Panc1 (cell line): Measurements from ENCODE around the gene MRPL11. TPM values are rescaled to one million over a fixed set of nuclear protein-coding genes. Genes with fewer than 3 reads are reported as not detected.
"Not testable (repeated sequence)": the region's sequence is repeated elsewhere in the genome, so short reads cannot be mapped to it uniquely, and the experiment has no call there.

ENCODE experiments used
- ATAC-seq: fragments of 200-7000 bp; cut with Tn5 transposase; 2 replicates; pipeline ENCODE4 v1.9.1; 2020; ENCODE audit warnings: mild to moderate bottlenecking, moderate library complexity
- BruUV-seq: library from RNA; stranded (reverse); fragments of 400-500 nt; replicated peaks from 2 replicates; lab custom pipeline; 2021; lab: Mats Ljungman, UMichigan
- CTCF ChIA-PET: fragments of 300-600 bp; sonication (Branson Sonifier 250); formaldehyde crosslinking; loops from one replicate; lab custom pipeline; 2022; ENCODE audit warnings: antibody characterized with exemption; lab: Charles Lee
- POLR2A ChIA-PET: fragments of 300-600 bp; sonication (Branson Sonifier 250); formaldehyde crosslinking; loops from one replicate; lab custom pipeline; 2022; ENCODE audit warnings: antibody characterized with exemption; lab: Charles Lee
- DNase-seq: peaks from one replicate; pipeline ENCODE4 v3.0.0-alpha.2; 2010; ENCODE audit warnings: low read depth, low spot score
- H3K27ac ChIP-seq: 2 replicates; pipeline ENCODE4 v1.5.1; 2011; ENCODE audit warnings: mild to moderate bottlenecking, low read length, inconsistent platforms
- H3K27me3 ChIP-seq: fragments of 200-500 bp; sonication (Bioruptor generic); 2 replicates; pipeline ENCODE4 v1.6.0; 2014; ENCODE audit warnings: low read length, inconsistent platforms; ENCODE audit not compliant: control insufficient read depth, insufficient read depth
- H3K36me3 ChIP-seq: fragments of 200-500 bp; sonication (Bioruptor generic); 2 replicates; pipeline ENCODE4 v1.5.1; 2014; ENCODE audit warnings: inconsistent platforms, mild to moderate bottlenecking, low read length, moderate library complexity; ENCODE audit not compliant: control insufficient read depth, insufficient read depth
- H3K4me1 ChIP-seq: 2 replicates; pipeline ENCODE4 v1.5.1; 2011; ENCODE audit warnings: inconsistent platforms, mild to moderate bottlenecking, low read length, moderate library complexity; ENCODE audit not compliant: control insufficient read depth, insufficient read depth
- H3K4me3 ChIP-seq, 2 experiments: 2 replicates each; pipeline ENCODE4 v1.5.1; 2011 to 2012; ENCODE audit warnings: low read depth in 2 of 2, low read length in 2 of 2, mild to moderate bottlenecking in 2 of 2, inconsistent platforms in 1 of 2, moderate library complexity in 1 of 2
- H3K9me3 ChIP-seq: fragments of 200-500 bp; sonication (Bioruptor generic); 2 replicates; pipeline ENCODE4 v1.5.1; 2014; ENCODE audit warnings: low read depth, mild to moderate bottlenecking, inconsistent platforms, low read length, moderate library complexity; ENCODE audit not compliant: control insufficient read depth, insufficient read depth
- POLR2AphosphoS5 ChIP-seq: IDR thresholded peaks from 2 replicates; pipeline ENCODE4 v1.6.1; 2012; ENCODE audit warnings: mild to moderate bottlenecking, low read depth, low read length, moderate library complexity
- SIN3A ChIP-seq: IDR thresholded peaks from 2 replicates; pipeline ENCODE4 v1.6.1; 2012; ENCODE audit warnings: low read depth, mild to moderate bottlenecking, low read length, moderate library complexity, borderline replicate concordance; ENCODE audit not compliant: insufficient read depth
- TCF7L2 ChIP-seq: IDR thresholded peaks from 2 replicates; pipeline ENCODE4 v1.6.1; 2011; ENCODE audit warnings: mild to moderate bottlenecking, low read depth, low read length, inconsistent platforms
- in situ Hi-C: cut with HindIII; loops from 2 replicates; pipeline ENCODE4 v1.10.0; 2016; ENCODE audit warnings: low sequenced_read_pairs, low pct_unique_long_range_greater_than_20kb
- intact Hi-C: fragments of 100-400 bp; cut with micrococcal nuclease; formaldehyde crosslinking; loops from one replicate; pipeline ENCODE4 v1.10.0; 2022; ENCODE audit not compliant: unreplicated experiment
- total RNA-seq: library from RNA; stranded (reverse); gene quantifications from one replicate; pipeline ENCODE4 v1.2.1, GENCODE V29; 2021; ENCODE audit not compliant: unreplicated experiment
- TF ChIP-seq, protein P1 (sequence below): fragments of 450-650 bp; IDR thresholded peaks from 2 replicates; pipeline ENCODE4 v1.5.1; 2017; ENCODE audit warnings: mild to moderate bottlenecking
- TF ChIP-seq, protein P2 (sequence below), 2 experiments: IDR thresholded peaks; 2 replicates each; pipeline ENCODE4 v1.6.1; 2011 to 2012; ENCODE audit warnings: low read depth in 2 of 2, control low read depth in 1 of 2, low read length in 1 of 2, mild to moderate bottlenecking in 1 of 2, moderate library complexity in 1 of 2; ENCODE audit not compliant: insufficient read depth in 1 of 2

Gene MRPL11
- total RNA-seq, 1 experiment from 2014 or later = 158 TPM

DNA sequence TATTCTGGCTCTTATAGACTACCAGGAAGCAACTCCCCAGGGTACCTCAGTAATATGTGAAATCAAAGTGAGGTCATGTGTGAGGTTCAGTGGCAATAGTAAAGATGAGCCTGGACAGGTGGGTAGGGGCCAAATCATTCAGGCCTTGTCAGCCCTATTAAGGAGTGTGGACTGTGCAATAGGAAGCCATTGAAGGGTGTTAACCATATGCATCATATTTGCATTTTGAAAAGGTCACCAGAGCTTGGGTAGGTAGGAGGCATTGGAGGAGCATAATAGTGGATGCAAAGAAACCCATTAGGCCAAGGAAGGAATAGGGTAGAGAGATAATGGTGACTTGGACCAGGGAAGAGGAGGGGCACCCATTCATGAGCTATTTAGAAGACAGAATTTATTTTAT, 8.4 kb upstream of the MRPL11 start:
- no peak for ATAC-seq
- POLR2A ChIA-PET = no interaction called here

DNA sequence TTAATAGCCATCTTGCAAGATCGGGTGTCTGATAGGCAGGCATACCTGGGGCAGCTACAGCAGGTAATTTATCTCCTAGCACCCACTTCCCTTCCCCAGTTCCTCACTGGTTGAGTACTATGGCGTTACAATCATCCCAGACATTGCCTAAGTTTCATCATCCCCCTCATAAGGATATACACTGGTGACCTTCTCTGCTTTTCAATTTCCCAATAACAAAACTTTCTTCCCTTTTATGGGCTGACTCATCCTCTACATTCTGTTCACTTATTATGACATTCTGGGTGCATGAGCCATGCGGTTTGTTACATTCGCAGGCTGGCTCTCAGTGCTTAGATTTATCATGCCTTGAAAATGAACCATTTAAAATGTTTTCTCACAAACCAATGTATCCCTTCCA, 5.0 kb upstream of the MRPL11 start:
- Histone ChIP-seq H3K27me3 (peaks cover 2% of the 10 kb centered on the region; the same call in 1 of the 2 replicates), H3K36me3 (no peaks in the 10 kb centered on the region), H3K4me3 (no peak overlapping the region), H3K4me1 (no peaks in the 10 kb centered on the region), H3K27ac (no peak overlapping the region), H3K9me3 (no peaks in the 10 kb centered on the region)
- TF ChIP-seq, protein P1, sequence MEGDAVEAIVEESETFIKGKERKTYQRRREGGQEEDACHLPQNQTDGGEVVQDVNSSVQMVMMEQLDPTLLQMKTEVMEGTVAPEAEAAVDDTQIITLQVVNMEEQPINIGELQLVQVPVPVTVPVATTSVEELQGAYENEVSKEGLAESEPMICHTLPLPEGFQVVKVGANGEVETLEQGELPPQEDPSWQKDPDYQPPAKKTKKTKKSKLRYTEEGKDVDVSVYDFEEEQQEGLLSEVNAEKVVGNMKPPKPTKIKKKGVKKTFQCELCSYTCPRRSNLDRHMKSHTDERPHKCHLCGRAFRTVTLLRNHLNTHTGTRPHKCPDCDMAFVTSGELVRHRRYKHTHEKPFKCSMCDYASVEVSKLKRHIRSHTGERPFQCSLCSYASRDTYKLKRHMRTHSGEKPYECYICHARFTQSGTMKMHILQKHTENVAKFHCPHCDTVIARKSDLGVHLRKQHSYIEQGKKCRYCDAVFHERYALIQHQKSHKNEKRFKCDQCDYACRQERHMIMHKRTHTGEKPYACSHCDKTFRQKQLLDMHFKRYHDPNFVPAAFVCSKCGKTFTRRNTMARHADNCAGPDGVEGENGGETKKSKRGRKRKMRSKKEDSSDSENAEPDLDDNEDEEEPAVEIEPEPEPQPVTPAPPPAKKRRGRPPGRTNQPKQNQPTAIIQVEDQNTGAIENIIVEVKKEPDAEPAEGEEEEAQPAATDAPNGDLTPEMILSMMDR = no peak
- TF ChIP-seq POLR2AphosphoS5 (no peak), SIN3A (no peak), TCF7L2 (no peak)
- TF ChIP-seq, protein P2, sequence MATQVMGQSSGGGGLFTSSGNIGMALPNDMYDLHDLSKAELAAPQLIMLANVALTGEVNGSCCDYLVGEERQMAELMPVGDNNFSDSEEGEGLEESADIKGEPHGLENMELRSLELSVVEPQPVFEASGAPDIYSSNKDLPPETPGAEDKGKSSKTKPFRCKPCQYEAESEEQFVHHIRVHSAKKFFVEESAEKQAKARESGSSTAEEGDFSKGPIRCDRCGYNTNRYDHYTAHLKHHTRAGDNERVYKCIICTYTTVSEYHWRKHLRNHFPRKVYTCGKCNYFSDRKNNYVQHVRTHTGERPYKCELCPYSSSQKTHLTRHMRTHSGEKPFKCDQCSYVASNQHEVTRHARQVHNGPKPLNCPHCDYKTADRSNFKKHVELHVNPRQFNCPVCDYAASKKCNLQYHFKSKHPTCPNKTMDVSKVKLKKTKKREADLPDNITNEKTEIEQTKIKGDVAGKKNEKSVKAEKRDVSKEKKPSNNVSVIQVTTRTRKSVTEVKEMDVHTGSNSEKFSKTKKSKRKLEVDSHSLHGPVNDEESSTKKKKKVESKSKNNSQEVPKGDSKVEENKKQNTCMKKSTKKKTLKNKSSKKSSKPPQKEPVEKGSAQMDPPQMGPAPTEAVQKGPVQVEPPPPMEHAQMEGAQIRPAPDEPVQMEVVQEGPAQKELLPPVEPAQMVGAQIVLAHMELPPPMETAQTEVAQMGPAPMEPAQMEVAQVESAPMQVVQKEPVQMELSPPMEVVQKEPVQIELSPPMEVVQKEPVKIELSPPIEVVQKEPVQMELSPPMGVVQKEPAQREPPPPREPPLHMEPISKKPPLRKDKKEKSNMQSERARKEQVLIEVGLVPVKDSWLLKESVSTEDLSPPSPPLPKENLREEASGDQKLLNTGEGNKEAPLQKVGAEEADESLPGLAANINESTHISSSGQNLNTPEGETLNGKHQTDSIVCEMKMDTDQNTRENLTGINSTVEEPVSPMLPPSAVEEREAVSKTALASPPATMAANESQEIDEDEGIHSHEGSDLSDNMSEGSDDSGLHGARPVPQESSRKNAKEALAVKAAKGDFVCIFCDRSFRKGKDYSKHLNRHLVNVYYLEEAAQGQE (IDR thresholded peaks at IDR 0.05; ENCODE audit: insufficient read depth in 1 of 2, low read depth in 2 of 2, low read length in 1 of 2) = no peak
- no peak for ATAC-seq
- ChIA-PET POLR2A (no interaction called here), CTCF (no interaction called here)
- no peak for DNase-seq
- intact Hi-C loops (no loop called here), in situ Hi-C loops (no loop called here)
- no TSS peak for BruUV-seq

More for the DNA sequence above, 8.4 kb upstream of the MRPL11 start:
- Histone ChIP-seq H3K27ac (no peak overlapping the region), H3K4me3 (no peak overlapping the region), H3K9me3 (no peaks in the 10 kb centered on the region), H3K27me3 (peaks cover 9% of the 10 kb centered on the region), H3K4me1 (no peaks in the 10 kb centered on the region), H3K36me3 (no peaks in the 10 kb centered on the region)
- intact Hi-C loops (no loop called here), in situ Hi-C loops (no loop called here)
- no peak for DNase-seq
- no peak for TF ChIP-seq POLR2AphosphoS5
- no peak for TF ChIP-seq SIN3A
- TF ChIP-seq TCF7L2 = no peak
- TF ChIP-seq, protein P2 (IDR thresholded peaks at IDR 0.05; ENCODE audit: insufficient read depth in 1 of 2, low read depth in 2 of 2, low read length in 1 of 2) = no peak
- no TSS peak for BruUV-seq
- CTCF ChIA-PET = interaction anchor here (0.6 kb wide), 1 partner anchor 436 kb away, joined by 4 read pairs; no protein-coding TSS in a partner anchor

GRCh38 chr11:66440940-66441282, 2.3 kb upstream of the MRPL11 start:
- ATAC-seq, H3K9me3 ChIP-seq, intact Hi-C loops, BruUV-seq, H3K4me1 ChIP-seq, H3K27ac ChIP-seq, POLR2A ChIA-PET, H3K27me3 ChIP-seq, H3K4me3 ChIP-seq, in situ Hi-C loops, DNase-seq, H3K36me3 ChIP-seq: not testable (repeated sequence)
- CTCF ChIA-PET = interaction anchor here (0.9 kb wide), 1 partner anchor 26 kb away, joined by 3 read pairs; the partner anchor contains the start of gene PELI3

DNA sequence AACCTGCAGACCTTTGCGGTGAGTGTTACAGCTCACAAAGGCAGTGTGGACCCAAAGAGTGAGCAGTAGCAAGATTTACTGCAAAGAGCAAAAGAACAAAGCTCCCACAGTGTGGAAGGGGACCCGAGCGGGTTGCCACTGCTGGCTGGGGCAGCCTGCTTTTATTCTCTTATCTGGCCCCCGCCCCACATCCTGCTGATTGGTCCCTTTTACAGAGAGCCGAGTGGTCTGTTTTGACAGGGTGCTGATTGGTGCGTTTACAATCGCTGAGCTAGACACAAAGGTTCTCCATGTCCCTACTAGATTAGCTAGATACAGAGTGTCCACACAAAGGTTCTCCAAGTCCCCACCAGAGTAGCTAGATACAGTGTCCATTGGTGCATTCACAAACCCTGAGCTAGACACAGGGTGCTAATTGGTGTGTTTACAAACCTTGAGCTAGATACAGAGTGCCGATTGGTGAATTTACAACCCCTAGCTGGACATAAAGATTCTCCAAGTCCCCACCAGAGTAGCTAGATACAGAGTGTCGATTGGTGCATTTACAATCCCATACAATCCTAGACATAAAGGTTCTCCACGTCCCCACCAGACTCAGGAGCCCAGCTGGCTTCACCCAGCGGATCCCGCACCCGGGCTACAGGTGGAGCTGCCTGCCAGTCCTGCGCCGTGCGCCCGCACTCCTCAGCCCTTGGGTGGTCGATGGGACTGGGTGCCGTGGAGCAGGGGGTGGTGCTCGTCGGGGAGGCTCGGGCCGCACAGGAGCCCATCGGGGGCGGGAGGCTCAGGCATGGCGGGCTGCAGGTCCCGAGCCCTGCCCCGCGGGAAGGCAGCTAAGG, 1.7 kb upstream of the MRPL11 start:
- BruUV-seq, H3K36me3 ChIP-seq, in situ Hi-C loops, DNase-seq, H3K27ac ChIP-seq, intact Hi-C loops, H3K4me3 ChIP-seq, H3K4me1 ChIP-seq, H3K27me3 ChIP-seq, POLR2A ChIA-PET, ATAC-seq, H3K9me3 ChIP-seq: not testable (repeated sequence)
- CTCF ChIA-PET = interaction anchor here (0.9 to 2.5 kb wide), 2 partner anchors 26 to 238 kb away, joined by 3 to 8 read pairs; partner anchors contain the start of genes PELI3 and RBM4B
